ENCODE data around the gene SYNM.

Gene SYNM

GRCh38 chr15:99143655-99144610 lies 39.1 kb downstream of the SYNM start:
- H3K9ac ChIP-seq (ENCODE audit: low read depth, low read length), result no peak overlapping the region
- peak overlapping the region; percentile 76 for H3K27ac ChIP-seq (ENCODE audit: low read depth, low read length)
- H3K9me3 ChIP-seq (ENCODE audit: control insufficient read depth, insufficient read depth, low read length), result no peaks in the 10 kb centered on the region
- H3K4me3 ChIP-seq (ENCODE audit: low read depth, low read length), result no peak overlapping the region
- no peaks in the 10 kb centered on the region for H3K27me3 ChIP-seq (ENCODE audit: control insufficient read depth, insufficient read depth, low read length)
- peaks cover 4% of the 10 kb centered on the region; the same call in 1 of the 2 replicates for H3K36me3 ChIP-seq (ENCODE audit: control insufficient read depth, insufficient read depth, low read length)
- peaks cover 38% of the 10 kb centered on the region for H3K4me1 ChIP-seq (ENCODE audit: control insufficient read depth, insufficient read depth, low read length)

GRCh38 chr15:99145005-99145404 lies 40.1 kb downstream of the SYNM start:
- Histone ChIP-seq H3K4me3 (ENCODE audit: low read depth, low read length) (no peak overlapping the region), H3K36me3 (ENCODE audit: control insufficient read depth, insufficient read depth, low read length) (0 out of 2 replicates have a peak, but pooled peaks cover 4% of the 10 kb centered on the region), H3K9me3 (ENCODE audit: control insufficient read depth, insufficient read depth, low read length) (no peaks in the 10 kb centered on the region), H3K4me1 (ENCODE audit: control insufficient read depth, insufficient read depth, low read length) (peaks cover 32% of the 10 kb centered on the region), H3K27ac (ENCODE audit: low read depth, low read length) (no peak overlapping the region), H3K9ac (ENCODE audit: low read depth, low read length) (no peak overlapping the region), H3K27me3 (ENCODE audit: control insufficient read depth, insufficient read depth, low read length) (no peaks in the 10 kb centered on the region)

GRCh38 chr15:99145778-99146177 lies 40.9 kb downstream of the SYNM start:
- no peak overlapping the region for H3K9ac ChIP-seq (ENCODE audit: low read depth, low read length)
- peaks cover 32% of the 10 kb centered on the region for H3K4me1 ChIP-seq (ENCODE audit: control insufficient read depth, insufficient read depth, low read length)
- H3K4me3 ChIP-seq (ENCODE audit: low read depth, low read length), result no peak overlapping the region
- H3K27ac ChIP-seq (ENCODE audit: low read depth, low read length), result no peak overlapping the region
- H3K27me3 ChIP-seq (ENCODE audit: control insufficient read depth, insufficient read depth, low read length), result no peaks in the 10 kb centered on the region
- H3K9me3 ChIP-seq (ENCODE audit: control insufficient read depth, insufficient read depth, low read length), result no peaks in the 10 kb centered on the region
- H3K36me3 ChIP-seq (ENCODE audit: control insufficient read depth, insufficient read depth, low read length), result 0 out of 2 replicates have a peak, but pooled peaks cover 4% of the 10 kb centered on the region

- H3K9ac ChIP-seq (ENCODE audit: low read depth, low read length), result no peak overlapping the region
- no peak overlapping the region for H3K4me3 ChIP-seq (ENCODE audit: low read depth, low read length)
- peaks cover 28% of the 10 kb centered on the region for H3K4me1 ChIP-seq (ENCODE audit: control insufficient read depth, insufficient read depth, low read length)
Measured at GRCh38 chr15:99146661-99147060, 41.8 kb downstream of the SYNM start.

GRCh38 chr15:99148851-99149276 lies 44.0 kb downstream of the SYNM start:
- Histone ChIP-seq H3K27me3 (ENCODE audit: control insufficient read depth, insufficient read depth, low read length) (no peaks in the 10 kb centered on the region), H3K4me3 (ENCODE audit: low read depth, low read length) (no peak overlapping the region), H3K4me1 (ENCODE audit: control insufficient read depth, insufficient read depth, low read length) (peaks cover 9% of the 10 kb centered on the region), H3K36me3 (ENCODE audit: control insufficient read depth, insufficient read depth, low read length) (0 out of 2 replicates have a peak, but pooled peaks cover 4% of the 10 kb centered on the region), H3K9ac (ENCODE audit: low read depth, low read length) (no peak overlapping the region), H3K9me3 (ENCODE audit: control insufficient read depth, insufficient read depth, low read length) (no peaks in the 10 kb centered on the region), H3K27ac (ENCODE audit: low read depth, low read length) (no peak overlapping the region)

More at GRCh38 chr15:99146661-99147060, 41.8 kb downstream of the SYNM start:
- no peak overlapping the region for H3K27ac ChIP-seq (ENCODE audit: low read depth, low read length)
- no peaks in the 10 kb centered on the region for H3K9me3 ChIP-seq (ENCODE audit: control insufficient read depth, insufficient read depth, low read length)
- H3K27me3 ChIP-seq (ENCODE audit: control insufficient read depth, insufficient read depth, low read length), result no peaks in the 10 kb centered on the region
- H3K36me3 ChIP-seq (ENCODE audit: control insufficient read depth, insufficient read depth, low read length), result 0 out of 2 replicates have a peak, but pooled peaks cover 4% of the 10 kb centered on the region

GRCh38 chr15:99149366-99149765 lies 44.5 kb downstream of the SYNM start:
- Histone ChIP-seq H3K9me3 (ENCODE audit: control insufficient read depth, insufficient read depth, low read length) (no peaks in the 10 kb centered on the region), H3K27me3 (ENCODE audit: control insufficient read depth, insufficient read depth, low read length) (no peaks in the 10 kb centered on the region), H3K27ac (ENCODE audit: low read depth, low read length) (no peak overlapping the region), H3K4me3 (ENCODE audit: low read depth, low read length) (no peak overlapping the region), H3K36me3 (ENCODE audit: control insufficient read depth, insufficient read depth, low read length) (0 out of 2 replicates have a peak, but pooled peaks cover 4% of the 10 kb centered on the region), H3K4me1 (ENCODE audit: control insufficient read depth, insufficient read depth, low read length) (peaks cover 8% of the 10 kb centered on the region), H3K9ac (ENCODE audit: low read depth, low read length) (no peak overlapping the region)

GRCh38 chr15:99151156-99151555 lies 46.3 kb downstream of the SYNM start:
- no peak overlapping the region for H3K4me3 ChIP-seq (ENCODE audit: low read depth, low read length)
- H3K27ac ChIP-seq (ENCODE audit: low read depth, low read length), result no peak overlapping the region
- H3K27me3 ChIP-seq (ENCODE audit: control insufficient read depth, insufficient read depth, low read length), result no peaks in the 10 kb centered on the region
- 0 out of 2 replicates have a peak, but pooled peaks cover 4% of the 10 kb centered on the region for H3K36me3 ChIP-seq (ENCODE audit: control insufficient read depth, insufficient read depth, low read length)
- peaks cover 11% of the 10 kb centered on the region for H3K4me1 ChIP-seq (ENCODE audit: control insufficient read depth, insufficient read depth, low read length)
- no peak overlapping the region for H3K9ac ChIP-seq (ENCODE audit: low read depth, low read length)
- H3K9me3 ChIP-seq (ENCODE audit: control insufficient read depth, insufficient read depth, low read length), result no peaks in the 10 kb centered on the region

- H3K27me3 ChIP-seq (ENCODE audit: control insufficient read depth, insufficient read depth, low read length), result no peaks in the 10 kb centered on the region
- H3K4me3 ChIP-seq (ENCODE audit: low read depth, low read length), result no peak overlapping the region
- no peak overlapping the region for H3K27ac ChIP-seq (ENCODE audit: low read depth, low read length)
- peaks cover 4% of the 10 kb centered on the region; the same call in 1 of the 2 replicates for H3K36me3 ChIP-seq (ENCODE audit: control insufficient read depth, insufficient read depth, low read length)
- no peak overlapping the region for H3K9ac ChIP-seq (ENCODE audit: low read depth, low read length)
- H3K4me1 ChIP-seq (ENCODE audit: control insufficient read depth, insufficient read depth, low read length), result peaks cover 11% of the 10 kb centered on the region
- no peaks in the 10 kb centered on the region for H3K9me3 ChIP-seq (ENCODE audit: control insufficient read depth, insufficient read depth, low read length)
Measured at GRCh38 chr15:99153026-99153535, 48.2 kb downstream of the SYNM start.

GRCh38 chr15:99154271-99154670 lies 49.4 kb downstream of the SYNM start:
- H3K27ac ChIP-seq (ENCODE audit: low read depth, low read length), result peak overlapping the region; percentile 31
- peaks cover 11% of the 10 kb centered on the region for H3K4me1 ChIP-seq (ENCODE audit: control insufficient read depth, insufficient read depth, low read length)
- no peak overlapping the region for H3K4me3 ChIP-seq (ENCODE audit: low read depth, low read length)
- H3K9ac ChIP-seq (ENCODE audit: low read depth, low read length), result no peak overlapping the region
- H3K36me3 ChIP-seq (ENCODE audit: control insufficient read depth, insufficient read depth, low read length), result no peaks in the 10 kb centered on the region; the same call in none of the 2 replicates
- no peaks in the 10 kb centered on the region for H3K27me3 ChIP-seq (ENCODE audit: control insufficient read depth, insufficient read depth, low read length)
- H3K9me3 ChIP-seq (ENCODE audit: control insufficient read depth, insufficient read depth, low read length), result no peaks in the 10 kb centered on the region

GRCh38 chr15:99155961-99156443 lies 51.1 kb downstream of the SYNM start:
- H3K27ac ChIP-seq (ENCODE audit: low read depth, low read length), result no peak overlapping the region
- no peak overlapping the region for H3K4me3 ChIP-seq (ENCODE audit: low read depth, low read length)
- H3K9ac ChIP-seq (ENCODE audit: low read depth, low read length), result no peak overlapping the region
- no peaks in the 10 kb centered on the region for H3K27me3 ChIP-seq (ENCODE audit: control insufficient read depth, insufficient read depth, low read length)
- H3K4me1 ChIP-seq (ENCODE audit: control insufficient read depth, insufficient read depth, low read length), result peaks cover 11% of the 10 kb centered on the region
- no peaks in the 10 kb centered on the region; the same call in none of the 2 replicates for H3K36me3 ChIP-seq (ENCODE audit: control insufficient read depth, insufficient read depth, low read length)
- no peaks in the 10 kb centered on the region for H3K9me3 ChIP-seq (ENCODE audit: control insufficient read depth, insufficient read depth, low read length)

GRCh38 chr15:99157456-99157855 lies 52.6 kb downstream of the SYNM start:
- H3K4me3 ChIP-seq (ENCODE audit: low read depth, low read length), result no peak overlapping the region
- no peaks in the 10 kb centered on the region for H3K27me3 ChIP-seq (ENCODE audit: control insufficient read depth, insufficient read depth, low read length)
- no peak overlapping the region for H3K9ac ChIP-seq (ENCODE audit: low read depth, low read length)
- peaks cover 11% of the 10 kb centered on the region for H3K4me1 ChIP-seq (ENCODE audit: control insufficient read depth, insufficient read depth, low read length)
- no peaks in the 10 kb centered on the region; the same call in none of the 2 replicates for H3K36me3 ChIP-seq (ENCODE audit: control insufficient read depth, insufficient read depth, low read length)
- H3K27ac ChIP-seq (ENCODE audit: low read depth, low read length), result no peak overlapping the region
- no peaks in the 10 kb centered on the region for H3K9me3 ChIP-seq (ENCODE audit: control insufficient read depth, insufficient read depth, low read length)

All from HUES48 (cell line).